ENCODE measurements around the gene SH2D3C.

Gene SH2D3C

DNA sequence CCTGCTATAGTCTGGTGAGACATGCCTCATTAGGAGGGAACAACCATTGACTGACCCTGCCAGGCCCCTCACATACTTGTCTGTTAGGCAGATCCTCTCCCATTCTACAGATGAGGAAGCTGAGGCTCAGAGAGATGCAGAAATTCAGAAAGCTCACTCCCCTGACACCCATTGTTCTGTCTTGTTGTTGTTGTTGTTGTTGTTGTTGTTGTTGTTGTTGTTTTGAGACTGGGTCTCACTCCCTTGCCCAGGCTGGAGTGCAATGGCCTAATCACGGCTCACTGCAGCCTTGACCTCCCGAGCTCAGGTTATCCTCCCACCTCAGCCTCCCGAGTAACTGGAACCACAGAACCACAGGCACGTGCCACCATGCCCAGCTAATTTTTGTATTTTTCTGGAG lies 84.8 kb downstream of the SH2D3C start:
- H3K36me3 ChIP-seq (ENCODE audit: insufficient read depth, low read length): peaks cover 24% of the 10 kb centered on the region

DNA sequence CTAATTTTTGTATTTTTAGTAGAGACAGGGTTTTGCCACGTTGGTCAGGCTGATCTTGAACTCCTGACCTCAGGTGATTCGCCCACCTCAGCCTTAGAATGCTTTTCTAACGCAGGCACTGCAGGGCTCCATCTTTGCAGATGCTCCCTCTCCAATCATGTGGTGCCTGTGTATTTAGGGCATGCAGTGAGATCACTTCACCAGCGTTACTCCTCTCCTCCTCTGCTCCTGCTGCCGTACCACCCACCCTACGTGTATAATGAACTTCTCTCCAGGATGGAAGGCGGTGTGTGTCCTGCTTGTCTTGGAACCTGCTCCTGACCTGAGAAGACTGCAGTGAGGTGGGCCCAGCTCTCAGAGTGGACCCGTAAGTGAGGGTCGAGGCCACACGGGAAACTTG lies 85.3 kb downstream of the SH2D3C start:
- Histone ChIP-seq H3K4me1 (ENCODE audit: control insufficient read depth, insufficient read depth, low read length) (peaks cover 5% of the 10 kb centered on the region), H3K9ac (ENCODE audit: low read depth, low read length) (no peak overlapping the region), H3K9me3 (replicated peaks; ENCODE audit: low read length) (no peaks in the 10 kb centered on the region), H3K4me3 (ENCODE audit: low read length) (no peak overlapping the region), H3K4me2 (ENCODE audit: low read length) (no peak overlapping the region), H3K36me3 (ENCODE audit: insufficient read depth, low read length) (peaks cover 24% of the 10 kb centered on the region), H3K27me3 (ENCODE audit: control insufficient read depth, insufficient read depth, low read length) (no peaks in the 10 kb centered on the region)

More for the DNA sequence above, 84.8 kb downstream of the SH2D3C start:
- no peak overlapping the region for H3K9ac ChIP-seq (ENCODE audit: low read depth, low read length)
- H3K4me1 ChIP-seq (ENCODE audit: control insufficient read depth, insufficient read depth, low read length): peaks cover 5% of the 10 kb centered on the region
- no peak overlapping the region for H3K4me3 ChIP-seq (ENCODE audit: low read length)
- H3K27me3 ChIP-seq (ENCODE audit: control insufficient read depth, insufficient read depth, low read length): no peaks in the 10 kb centered on the region
- H3K4me2 ChIP-seq (ENCODE audit: low read length): no peak overlapping the region
- no peaks in the 10 kb centered on the region for H3K9me3 ChIP-seq (replicated peaks; ENCODE audit: low read length)

DNA sequence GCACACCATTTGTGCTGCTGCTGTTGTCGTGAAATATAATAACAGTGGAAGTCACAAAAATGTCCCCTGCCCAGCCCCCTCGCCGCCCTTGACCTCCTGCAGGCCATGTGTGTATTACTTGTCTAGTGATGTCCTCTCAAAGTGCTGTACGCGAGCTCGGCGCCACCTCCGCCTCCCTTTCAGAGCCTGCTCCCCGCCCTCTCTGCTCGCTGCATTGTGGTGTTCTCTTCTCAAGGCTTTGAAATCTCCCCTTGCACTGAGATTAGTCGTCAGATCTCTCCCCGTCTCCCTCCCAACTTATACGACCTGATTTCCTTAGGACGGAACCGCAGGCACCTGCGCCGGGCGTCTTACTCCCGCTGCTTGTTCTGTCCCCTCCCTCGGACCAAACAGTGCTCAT lies 86.4 kb downstream of the SH2D3C start:
- Histone ChIP-seq H3K4me1 (ENCODE audit: control insufficient read depth, insufficient read depth, low read length) (peaks cover 5% of the 10 kb centered on the region), H3K9me3 (replicated peaks; ENCODE audit: low read length) (no peaks in the 10 kb centered on the region), H3K36me3 (ENCODE audit: insufficient read depth, low read length) (peaks cover 24% of the 10 kb centered on the region), H3K9ac (ENCODE audit: low read depth, low read length) (no peak overlapping the region), H3K4me3 (ENCODE audit: low read length) (no peak overlapping the region), H3K4me2 (ENCODE audit: low read length) (no peak overlapping the region), H3K27me3 (ENCODE audit: control insufficient read depth, insufficient read depth, low read length) (no peaks in the 10 kb centered on the region)

DNA sequence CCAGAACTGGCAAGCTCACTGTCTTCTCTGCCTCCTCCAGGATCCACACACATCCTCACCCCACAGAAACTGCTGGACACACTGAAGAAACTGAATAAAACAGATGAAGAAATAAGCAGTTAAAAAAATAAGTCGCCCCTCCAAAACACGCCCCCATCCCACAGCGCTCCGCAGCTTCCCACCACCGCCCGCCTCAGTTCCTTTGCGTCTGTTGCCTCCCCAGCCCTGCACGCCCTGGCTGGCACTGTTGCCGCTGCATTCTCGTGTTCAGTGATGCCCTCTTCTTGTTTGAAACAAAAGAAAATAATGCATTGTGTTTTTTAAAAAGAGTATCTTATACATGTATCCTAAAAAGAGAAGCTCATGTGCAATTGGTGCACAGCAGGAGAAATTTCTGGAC lies 87.7 kb downstream of the SH2D3C start:
- H3K9ac ChIP-seq (ENCODE audit: low read depth, low read length): no peak overlapping the region
- no peak overlapping the region for H3K4me2 ChIP-seq (ENCODE audit: low read length)
- peaks cover 5% of the 10 kb centered on the region for H3K4me1 ChIP-seq (ENCODE audit: control insufficient read depth, insufficient read depth, low read length)
- H3K9me3 ChIP-seq (replicated peaks; ENCODE audit: low read length): no peaks in the 10 kb centered on the region
- no peak overlapping the region for H3K4me3 ChIP-seq (ENCODE audit: low read length)
- no peaks in the 10 kb centered on the region for H3K27me3 ChIP-seq (ENCODE audit: control insufficient read depth, insufficient read depth, low read length)
- peaks cover 24% of the 10 kb centered on the region for H3K36me3 ChIP-seq (ENCODE audit: insufficient read depth, low read length)

DNA sequence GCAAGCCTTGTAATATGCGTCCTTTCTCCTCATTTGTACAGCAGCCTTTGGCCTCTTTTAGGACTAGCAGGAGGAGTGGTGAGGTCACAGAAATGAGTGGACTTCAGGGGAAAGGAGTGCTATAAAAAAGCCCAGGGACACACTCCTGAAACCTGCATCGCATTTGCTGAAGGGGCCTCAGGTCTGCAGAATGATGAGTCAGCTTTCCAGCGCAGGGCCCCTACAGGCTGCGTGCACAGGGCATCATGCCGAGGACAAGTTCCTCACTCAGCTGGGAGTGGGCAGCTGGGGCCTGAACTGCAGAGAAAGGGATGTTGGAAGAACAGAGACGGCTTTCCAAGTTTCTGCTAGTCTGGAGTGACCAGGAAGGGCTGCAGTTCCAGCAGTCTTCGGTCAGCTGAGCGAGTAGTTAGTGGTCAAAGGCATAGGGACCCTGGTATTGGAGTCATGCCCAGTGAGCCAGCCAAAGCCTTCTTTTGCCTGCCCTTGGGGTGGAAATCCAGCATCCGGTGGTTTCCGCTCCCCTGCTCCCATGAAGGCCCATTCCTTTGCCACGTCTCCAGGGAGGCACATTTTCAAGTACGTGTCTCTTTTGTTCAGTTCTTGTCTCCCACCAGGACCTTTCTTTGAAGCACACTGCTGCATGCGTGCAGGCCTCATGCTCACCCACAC lies 89.0 kb downstream of the SH2D3C start:
- Histone ChIP-seq H3K36me3 (ENCODE audit: insufficient read depth, low read length) (peaks cover 24% of the 10 kb centered on the region), H3K4me2 (ENCODE audit: low read length) (no peak overlapping the region), H3K4me1 (ENCODE audit: control insufficient read depth, insufficient read depth, low read length) (peaks cover 5% of the 10 kb centered on the region), H3K9ac (ENCODE audit: low read depth, low read length) (no peak overlapping the region), H3K27me3 (ENCODE audit: control insufficient read depth, insufficient read depth, low read length) (no peaks in the 10 kb centered on the region), H3K9me3 (replicated peaks; ENCODE audit: low read length) (no peaks in the 10 kb centered on the region), H3K4me3 (ENCODE audit: low read length) (no peak overlapping the region)
